ENCODE data around the gene UNG.
"Not testable (repeated sequence)": the region's sequence is repeated elsewhere in the genome, so short reads cannot be mapped to it uniquely, and the experiment has no call there.

The UNG gene

GRCh38 chr12:109097435-109098182 is at the start of gene UNG:
UNG (plus strand) TSS chr12:109097597; CDS start chr12:109097680, 83 bp downstream.
- DNase-seq = peak; percentile 94

GRCh38 chr12:109048706-109049105 is 48.7 kb upstream of the UNG start:
- not testable (repeated sequence) for DNase-seq

GRCh38 chr12:109049794-109050193 is 47.6 kb upstream of the UNG start:
- DNase-seq = not testable (repeated sequence)

GRCh38 chr12:109052097-109052413 is 45.3 kb upstream of the UNG start:
- no peak for DNase-seq

- DNase-seq = peak; percentile 86
These were observed 44.7 kb upstream of the UNG start, which contains the start of gene USP30 for GRCh38 chr12:109052414-109053323. USP30 (plus strand) TSS chr12:109052576; CDS start chr12:109052679, 103 bp downstream.

GRCh38 chr12:109053382-109054123 is 43.8 kb upstream of the UNG start:
- DNase-seq = peak; percentile 24

GRCh38 chr12:109054124-109054513 is 43.3 kb upstream of the UNG start:
- DNase-seq = not testable (repeated sequence)

- no peak for DNase-seq
These were observed 42.9 kb upstream of the UNG start for GRCh38 chr12:109054520-109054919.

GRCh38 chr12:109056891-109057290 is 40.5 kb upstream of the UNG start:
- no peak for DNase-seq

GRCh38 chr12:109057376-109057775 is 40.0 kb upstream of the UNG start:
- no peak for DNase-seq

GRCh38 chr12:109058773-109059172 is 38.6 kb upstream of the UNG start:
- DNase-seq = no peak

- no peak for DNase-seq
These were observed 33.3 kb upstream of the UNG start for GRCh38 chr12:109064143-109064542.

- DNase-seq = no peak
These were observed 32.1 kb upstream of the UNG start for GRCh38 chr12:109065154-109065852.

GRCh38 chr12:109065853-109066193 is 31.6 kb upstream of the UNG start:
- DNase-seq = no peak

- no peak for DNase-seq
These were observed 27.8 kb upstream of the UNG start for GRCh38 chr12:109069307-109070271.

GRCh38 chr12:109074866-109075265 is 22.5 kb upstream of the UNG start:
- no peak for DNase-seq

- DNase-seq = no peak
These were observed 14.6 kb upstream of the UNG start for GRCh38 chr12:109082751-109083150.

- DNase-seq = no peak
These were observed 13.0 kb upstream of the UNG start for GRCh38 chr12:109084425-109084824.

- DNase-seq = no peak
These were observed 11.8 kb upstream of the UNG start for GRCh38 chr12:109085590-109085989.

- DNase-seq = no peak
These were observed 10.1 kb upstream of the UNG start for GRCh38 chr12:109087250-109087649.

- no peak for DNase-seq
These were observed 8.6 kb upstream of the UNG start for GRCh38 chr12:109088818-109089217.

GRCh38 chr12:109089683-109090082 is 7.7 kb upstream of the UNG start:
- no peak for DNase-seq
